ENCODE data around the gene SH3BGRL2. TPM values are rescaled to one million over a fixed set of nuclear protein-coding genes. Genes with fewer than 3 reads are reported as not detected.

Gene SH3BGRL2
- total RNA-seq, 1 donor from 2014 or later = not detected

GRCh38 chr6:79623106-79623505, 8.0 kb upstream of the SH3BGRL2 start:
- H3K36me3 Mint-ChIP-seq (ENCODE audit: low read depth) = no peaks in the 10 kb centered on the region
- ATAC-seq (ENCODE audit: low read depth) (no peak), DNase-seq (no peak)
- H3K27me3 Mint-ChIP-seq = peaks cover 5% of the 10 kb centered on the region
- intact Hi-C loops (cut with micrococcal nuclease) = no loop called here
- H3K9me3 Mint-ChIP-seq = no peaks in the 10 kb centered on the region
- POLR2A ChIA-PET = no interaction called here
- CTCF ChIA-PET = no interaction called here
- TF ChIP-seq CTCF (IDR thresholded peaks at IDR 0.05) = no peak
- no peaks in the 10 kb centered on the region for H3K4me1 Mint-ChIP-seq
- no peak overlapping the region for H3K4me3 Mint-ChIP-seq
- H3K27ac Mint-ChIP-seq = no peak overlapping the region

GRCh38 chr6:79625746-79626145, 5.4 kb upstream of the SH3BGRL2 start:
- POLR2A ChIA-PET = no interaction called here
- ATAC-seq (ENCODE audit: low read depth) (no peak), DNase-seq (no peak)
- Mint-ChIP-seq H3K4me3 (no peak overlapping the region), H3K36me3 (ENCODE audit: low read depth) (no peaks in the 10 kb centered on the region), H3K9me3 (no peaks in the 10 kb centered on the region), H3K27me3 (peaks cover 10% of the 10 kb centered on the region), H3K27ac (no peak overlapping the region), H3K4me1 (peaks cover 4% of the 10 kb centered on the region)
- TF ChIP-seq CTCF (IDR thresholded peaks at IDR 0.05) = no peak
- intact Hi-C loops (cut with micrococcal nuclease) = no loop called here
- CTCF ChIA-PET = no interaction called here

- Mint-ChIP-seq H3K27me3 (peaks cover 17% of the 10 kb centered on the region), H3K4me3 (no peak overlapping the region), H3K9me3 (no peaks in the 10 kb centered on the region), H3K4me1 (peaks cover 9% of the 10 kb centered on the region), H3K27ac (no peak overlapping the region), H3K36me3 (ENCODE audit: low read depth) (no peaks in the 10 kb centered on the region)
- no peak for ATAC-seq (ENCODE audit: low read depth)
- intact Hi-C loops (cut with micrococcal nuclease) = no loop called here
- no peak for TF ChIP-seq CTCF (IDR thresholded peaks at IDR 0.05)
- ChIA-PET POLR2A (no interaction called here), CTCF (no interaction called here)
- no peak for DNase-seq
Observed at GRCh38 chr6:79626811-79627210, 4.3 kb upstream of the SH3BGRL2 start.

DNA sequence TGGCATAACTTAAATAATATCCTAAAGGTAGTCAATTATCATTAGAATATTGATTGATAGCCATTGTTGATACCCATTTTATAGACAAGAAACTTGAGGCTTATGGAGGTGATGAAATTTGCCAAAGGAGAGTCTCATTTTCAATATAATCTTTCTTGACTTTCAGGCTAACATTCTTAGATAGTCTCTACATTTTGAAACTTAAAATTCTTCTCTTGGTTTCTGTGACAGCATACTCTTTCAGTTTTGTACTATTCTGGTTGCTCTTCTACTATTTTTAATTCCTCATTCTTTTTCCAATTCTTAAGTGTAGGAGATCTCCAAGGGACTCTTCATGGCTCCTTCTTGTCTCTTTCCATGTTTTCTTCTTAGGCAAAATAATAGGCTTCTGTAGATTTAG, 3.7 kb upstream of the SH3BGRL2 start:
- peaks cover 18% of the 10 kb centered on the region for H3K27me3 Mint-ChIP-seq
- H3K27ac Mint-ChIP-seq = no peak overlapping the region
- DNase-seq (no peak), ATAC-seq (ENCODE audit: low read depth) (no peak)
- H3K36me3 Mint-ChIP-seq (ENCODE audit: low read depth) = no peaks in the 10 kb centered on the region
- ChIA-PET CTCF (no interaction called here), POLR2A (no interaction called here)
- peaks cover 11% of the 10 kb centered on the region for H3K4me1 Mint-ChIP-seq
- H3K4me3 Mint-ChIP-seq = no peak overlapping the region
- intact Hi-C loops (cut with micrococcal nuclease) = no loop called here
- TF ChIP-seq CTCF (IDR thresholded peaks at IDR 0.05) = no peak
- no peaks in the 10 kb centered on the region for H3K9me3 Mint-ChIP-seq

DNA sequence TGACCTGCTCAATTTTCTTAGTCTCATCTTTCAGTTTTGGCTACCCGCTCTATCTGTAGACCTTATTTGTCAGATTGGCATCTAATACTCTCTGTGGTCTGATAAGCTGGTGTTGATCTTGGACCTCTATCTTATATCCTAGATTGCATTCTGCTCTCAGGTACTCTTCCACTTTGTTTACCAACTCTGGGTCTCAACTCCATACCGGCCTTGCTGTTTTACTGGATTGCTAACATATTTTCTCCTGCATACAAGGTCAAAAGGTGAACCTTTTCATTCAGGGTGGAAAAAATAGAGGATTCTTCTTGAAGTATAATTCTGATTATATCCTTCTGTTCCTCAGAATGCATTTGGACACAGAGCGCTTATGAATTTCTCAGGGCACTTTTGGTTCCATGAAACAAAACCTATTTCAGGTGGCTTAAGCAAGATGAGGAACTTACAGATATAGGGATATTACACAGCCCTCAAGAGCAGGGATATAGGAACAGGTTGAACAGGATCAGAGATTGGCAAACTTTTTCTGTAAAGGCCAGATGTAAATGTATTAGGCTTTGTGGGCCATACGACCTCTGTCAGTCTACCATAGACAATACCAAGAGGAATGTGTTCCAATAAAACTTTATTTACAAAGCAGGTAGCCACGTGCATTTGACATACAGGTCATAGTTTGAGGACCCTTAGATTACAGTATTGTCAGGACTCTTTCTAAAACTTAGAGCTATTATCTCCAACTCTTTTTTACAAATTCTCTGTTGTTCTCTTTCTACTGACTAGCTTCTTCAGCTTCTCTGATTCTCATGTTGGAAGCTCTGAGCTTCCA, 2.5 kb upstream of the SH3BGRL2 start:
- Mint-ChIP-seq H3K36me3 (ENCODE audit: low read depth) (no peaks in the 10 kb centered on the region), H3K4me3 (no peak overlapping the region), H3K27me3 (peaks cover 27% of the 10 kb centered on the region), H3K4me1 (peaks cover 11% of the 10 kb centered on the region), H3K9me3 (no peaks in the 10 kb centered on the region), H3K27ac (no peak overlapping the region)
- intact Hi-C loops (cut with micrococcal nuclease) = no loop called here
- no peak for TF ChIP-seq CTCF (IDR thresholded peaks at IDR 0.05)
- no peak for DNase-seq
- ChIA-PET CTCF (no interaction called here), POLR2A (no interaction called here)
- ATAC-seq (ENCODE audit: low read depth) = no peak

Data from activated B cell treated with CpG ODN at 0.5 μM for 24 hours (primary cell).